ENCODE measurements around the gene HSPA8. TPM values are rescaled to one million over a fixed set of nuclear protein-coding genes. Genes with fewer than 3 reads are reported as not detected.

HSPA8 gene
- total RNA-seq (455 and 480 TPM in 2 replicates), polyA plus RNA-seq (367 and 738 TPM in 2 replicates), polyA minus RNA-seq (1,023 and 2,537 TPM in 2 replicates)
- total RNA-seq (2013), result 988 TPM

DNA sequence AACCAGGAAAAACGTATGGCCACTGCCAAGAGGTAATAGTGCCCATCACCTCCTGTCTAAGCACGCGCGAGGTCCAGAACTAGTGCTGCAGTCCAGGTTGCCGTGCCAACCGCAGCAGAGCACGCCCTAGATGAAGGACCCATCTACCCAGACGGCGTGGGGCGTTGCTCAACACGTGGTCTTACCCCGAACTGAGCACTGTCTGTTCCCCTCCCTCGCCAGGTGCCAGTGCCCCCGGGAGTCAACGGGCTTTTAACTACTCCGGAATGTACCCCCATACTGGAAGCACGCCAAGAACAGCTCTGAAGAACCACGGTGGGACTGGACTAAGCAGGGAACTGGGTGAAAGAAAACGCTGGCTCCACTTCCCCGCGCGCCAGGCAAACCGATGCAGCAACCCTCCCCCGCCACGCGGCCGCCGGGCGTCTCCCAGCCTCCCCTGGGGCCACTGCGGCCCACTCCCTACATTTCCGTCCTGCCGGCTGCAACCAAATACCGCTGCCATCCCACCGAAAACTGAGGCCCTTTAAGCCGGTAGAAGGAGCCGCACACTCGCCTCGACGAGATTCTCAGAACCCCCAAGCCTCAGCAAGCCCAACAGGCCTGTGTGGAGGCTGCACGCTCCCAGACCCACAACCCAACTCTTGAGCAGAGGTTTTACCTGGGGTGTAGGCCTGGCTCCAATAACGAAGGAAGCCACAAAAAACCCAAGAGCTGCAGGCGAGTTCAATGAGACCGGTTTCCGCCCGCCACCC is at the start of gene HSPA8:
HSPA8 (minus strand) TSS at position 734 of the 755 bp plus-strand sequence. CDS start 812 bp downstream, outside the sequence.
- peak within 1 kb of the TSS; percentile 90 for H2AFZ ChIP-seq (ENCODE audit: insufficient read depth, low read depth, low read length, poor library complexity, severe bottlenecking)
- intact Hi-C loops (cut with micrococcal nuclease), result loop anchor here (1.0 to 5.0 kb wide), 4 partner anchors 9 to 315 kb away; partner anchors contain the start of gene JHY
- H3K9ac ChIP-seq (ENCODE audit: low read length), result peak within 1 kb of the TSS; percentile 99
- H3K4me3 Mint-ChIP-seq, result peak within 1 kb of the TSS; percentile 99
- DNase-seq, result no peak
- H3K36me3 ChIP-seq (replicated peaks in 1 of 2; ENCODE audit: control extremely low read depth in 1 of 2, control insufficient read depth in 1 of 2, extremely low read depth in 1 of 2, insufficient read depth in 2 of 2, low read length in 1 of 2), result peaks cover 14 to 49% of the 10 kb centered on the region in 2 experiments
- TF ChIP-seq, protein P1, sequence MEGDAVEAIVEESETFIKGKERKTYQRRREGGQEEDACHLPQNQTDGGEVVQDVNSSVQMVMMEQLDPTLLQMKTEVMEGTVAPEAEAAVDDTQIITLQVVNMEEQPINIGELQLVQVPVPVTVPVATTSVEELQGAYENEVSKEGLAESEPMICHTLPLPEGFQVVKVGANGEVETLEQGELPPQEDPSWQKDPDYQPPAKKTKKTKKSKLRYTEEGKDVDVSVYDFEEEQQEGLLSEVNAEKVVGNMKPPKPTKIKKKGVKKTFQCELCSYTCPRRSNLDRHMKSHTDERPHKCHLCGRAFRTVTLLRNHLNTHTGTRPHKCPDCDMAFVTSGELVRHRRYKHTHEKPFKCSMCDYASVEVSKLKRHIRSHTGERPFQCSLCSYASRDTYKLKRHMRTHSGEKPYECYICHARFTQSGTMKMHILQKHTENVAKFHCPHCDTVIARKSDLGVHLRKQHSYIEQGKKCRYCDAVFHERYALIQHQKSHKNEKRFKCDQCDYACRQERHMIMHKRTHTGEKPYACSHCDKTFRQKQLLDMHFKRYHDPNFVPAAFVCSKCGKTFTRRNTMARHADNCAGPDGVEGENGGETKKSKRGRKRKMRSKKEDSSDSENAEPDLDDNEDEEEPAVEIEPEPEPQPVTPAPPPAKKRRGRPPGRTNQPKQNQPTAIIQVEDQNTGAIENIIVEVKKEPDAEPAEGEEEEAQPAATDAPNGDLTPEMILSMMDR (IDR thresholded peaks at IDR 0.05), result no peak
- no peak for TF ChIP-seq EZH2 (IDR thresholded peaks at IDR 0.05; ENCODE audit: borderline replicate concordance, insufficient read depth, low read depth, low read length, poor library complexity, severe bottlenecking)
- H3K4me1 Mint-ChIP-seq, result peaks cover 76% of the 10 kb centered on the region
- H3K27ac Mint-ChIP-seq, result peak within 1 kb of the TSS; percentile 100
- under 1% methylated on average over 45 of the region's 45 CpGs for WGBS (ENCODE audit: insufficient coverage)
- CTCF ChIA-PET, result interaction anchor here (1.0 to 4.1 kb wide), 7 partner anchors 7 to 198 kb away, joined by 3 to 18 read pairs (median 6); no protein-coding TSS in a partner anchor
- peak within 1 kb of the TSS; percentile 99 to 100 for H3K27ac ChIP-seq (ENCODE audit: low read length in 2 of 2)
- peak within 1 kb of the TSS; percentile 90 to 100 (median 96) for H3K4me3 ChIP-seq (ENCODE audit: control extremely low read depth in 1 of 5, extremely low read depth in 1 of 5, insufficient read depth in 1 of 5, low read depth in 2 of 5, low read length in 4 of 5)
- no peaks in the 10 kb centered on the region for H3K9me3 Mint-ChIP-seq (ENCODE audit: insufficient read depth)
- H3K4me1 ChIP-seq (ENCODE audit: control insufficient read depth in 2 of 2, insufficient read depth in 2 of 2, low read length in 2 of 2), result peaks cover 70 to 76% of the 10 kb centered on the region in 2 donors
- peak within 1 kb of the TSS; percentile 91 for H3K4me2 ChIP-seq (replicated peaks; ENCODE audit: low read depth, low read length, poor library complexity, severe bottlenecking)
- no peaks in the 10 kb centered on the region for H3K27me3 ChIP-seq (replicated peaks in 1 of 4; ENCODE audit: control extremely low read depth in 1 of 4, control insufficient read depth in 3 of 4, insufficient read depth in 4 of 4, low read length in 3 of 4)
- peak; percentile 1 for ATAC-seq (ENCODE audit: low read depth)
- H3K9me3 ChIP-seq (ENCODE audit: control extremely low read depth in 1 of 3, control insufficient read depth in 2 of 3, insufficient read depth in 1 of 3, low read length in 2 of 3), result no peaks in the 10 kb centered on the region
- peaks cover 53% of the 10 kb centered on the region for H4K20me1 ChIP-seq (ENCODE audit: control insufficient read depth, insufficient read depth, low read length, poor library complexity, severe bottlenecking)
- peaks cover 75% of the 10 kb centered on the region for H3K79me2 ChIP-seq (ENCODE audit: control insufficient read depth, insufficient read depth, low read length)
- POLR2A ChIA-PET, result interaction anchor here (0.6 to 1.2 kb wide), 9 partner anchors 7 to 1685 kb away, joined by 3 to 10 read pairs (median 5); no protein-coding TSS in a partner anchor
- no peaks in the 10 kb centered on the region for H3K27me3 Mint-ChIP-seq

DNA sequence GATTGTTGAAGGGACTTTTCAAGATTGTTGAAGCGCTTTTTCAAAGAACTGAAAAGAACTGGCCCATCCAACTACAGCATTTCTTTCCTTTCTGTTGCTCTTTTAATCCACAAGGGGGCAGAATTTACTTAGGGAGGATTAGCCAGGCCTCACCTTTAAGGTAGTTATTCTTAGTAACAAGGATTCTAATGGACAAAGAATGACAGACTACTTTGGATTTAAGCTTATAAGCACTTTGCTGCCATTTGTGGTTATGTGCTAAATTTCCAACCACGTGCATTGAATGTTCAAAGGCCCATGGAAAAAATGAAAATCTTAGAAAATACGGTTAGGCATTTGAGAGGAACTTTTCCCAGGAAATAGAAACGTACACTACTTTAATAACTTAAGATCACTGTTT is 49.5 kb upstream of the HSPA8 start:
- DNase-seq (peak; percentile 31), ATAC-seq (ENCODE audit: low read depth) (no peak)
- no CpG with 5 or more reads among the region's 4 CpGs for WGBS (ENCODE audit: insufficient coverage)
- no peak overlapping the region for H3K27ac Mint-ChIP-seq
- ChIA-PET POLR2A (no interaction called here), CTCF (interaction anchor here (0.7 to 2.9 kb wide), 12 partner anchors 9 to 464 kb away, joined by 3 to 11 read pairs (median 4); no protein-coding TSS in a partner anchor)
- Histone ChIP-seq H3K4me3 (ENCODE audit: control extremely low read depth in 1 of 5, extremely low read depth in 1 of 5, insufficient read depth in 1 of 5, low read depth in 2 of 5, low read length in 4 of 5) (no peak overlapping the region), H2AFZ (ENCODE audit: insufficient read depth, low read depth, low read length, poor library complexity, severe bottlenecking) (no peak overlapping the region), H3K4me2 (replicated peaks; ENCODE audit: low read depth, low read length, poor library complexity, severe bottlenecking) (no peak overlapping the region), H3K27me3 (replicated peaks in 1 of 4; ENCODE audit: control extremely low read depth in 1 of 4, control insufficient read depth in 3 of 4, insufficient read depth in 4 of 4, low read length in 3 of 4) (peaks cover 0 to 3% (median 0%) of the 10 kb centered on the region in 4 experiments), H3K27ac (ENCODE audit: low read length in 2 of 2) (no peak overlapping the region), H3K9ac (ENCODE audit: low read length) (no peak overlapping the region), H3K9me3 (ENCODE audit: control extremely low read depth in 1 of 3, control insufficient read depth in 2 of 3, insufficient read depth in 1 of 3, low read length in 2 of 3) (peaks cover 0 to 10% (median 7%) of the 10 kb centered on the region in 3 donors), H3K79me2 (ENCODE audit: control insufficient read depth, insufficient read depth, low read length) (no peaks in the 10 kb centered on the region), H3K4me1 (ENCODE audit: control insufficient read depth in 2 of 2, insufficient read depth in 2 of 2, low read length in 2 of 2) (no peaks in the 10 kb centered on the region), H3K36me3 (replicated peaks in 1 of 2; ENCODE audit: control extremely low read depth in 1 of 2, control insufficient read depth in 1 of 2, extremely low read depth in 1 of 2, insufficient read depth in 2 of 2, low read length in 1 of 2) (no peaks in the 10 kb centered on the region), H4K20me1 (ENCODE audit: control insufficient read depth, insufficient read depth, low read length, poor library complexity, severe bottlenecking) (no peaks in the 10 kb centered on the region)
- H3K9me3 Mint-ChIP-seq (ENCODE audit: insufficient read depth), result no peaks in the 10 kb centered on the region
- H3K4me1 Mint-ChIP-seq, result no peaks in the 10 kb centered on the region
- intact Hi-C loops (cut with micrococcal nuclease), result no loop called here
- no peak overlapping the region for H3K4me3 Mint-ChIP-seq
- TF ChIP-seq, protein P1 (IDR thresholded peaks at IDR 0.05), result peak; percentile 76
- TF ChIP-seq EZH2 (IDR thresholded peaks at IDR 0.05; ENCODE audit: borderline replicate concordance, insufficient read depth, low read depth, low read length, poor library complexity, severe bottlenecking), result no peak
- peaks cover 18% of the 10 kb centered on the region for H3K27me3 Mint-ChIP-seq
